ENCODE measurements around the gene OLFM1.

OLFM1 gene

GRCh38 chr9:135090081-135090480 lies 2.6 kb downstream of the OLFM1 start:
- DNase-seq (ENCODE audit: low read depth in 2 of 2): no peak

GRCh38 chr9:135090547-135090946 lies 3.1 kb downstream of the OLFM1 start:
- DNase-seq (ENCODE audit: low read depth in 2 of 2): no peak

- DNase-seq (ENCODE audit: low read depth in 2 of 2): no peak
These were observed 4.1 kb downstream of the OLFM1 start for GRCh38 chr9:135091545-135091944.

- no peak for DNase-seq (ENCODE audit: low read depth in 2 of 2)
These were observed 5.6 kb downstream of the OLFM1 start for GRCh38 chr9:135093111-135093510.

GRCh38 chr9:135093911-135094584 lies 6.6 kb downstream of the OLFM1 start:
- no peak for DNase-seq (ENCODE audit: low read depth in 2 of 2)

- no peak for DNase-seq (ENCODE audit: low read depth in 2 of 2)
These were observed 8.3 kb downstream of the OLFM1 start for GRCh38 chr9:135095470-135096407.

GRCh38 chr9:135096408-135096895 lies 9.0 kb downstream of the OLFM1 start:
- no peak for DNase-seq (ENCODE audit: low read depth in 2 of 2)

GRCh38 chr9:135098400-135099105 lies 11.1 kb downstream of the OLFM1 start:
- no peak for DNase-seq (ENCODE audit: low read depth in 2 of 2)

- DNase-seq (ENCODE audit: low read depth in 2 of 2): no peak
These were observed 12.1 kb downstream of the OLFM1 start for GRCh38 chr9:135099574-135099973.

- DNase-seq (ENCODE audit: low read depth in 2 of 2): no peak
These were observed 12.8 kb downstream of the OLFM1 start for GRCh38 chr9:135100241-135100681.

- DNase-seq (ENCODE audit: low read depth in 2 of 2): no peak
These were observed 13.4 kb downstream of the OLFM1 start for GRCh38 chr9:135100725-135101410.

GRCh38 chr9:135101486-135101885 lies 14.0 kb downstream of the OLFM1 start:
- DNase-seq (ENCODE audit: low read depth in 2 of 2): no peak

- DNase-seq (ENCODE audit: low read depth in 2 of 2): no peak
These were observed 14.5 kb downstream of the OLFM1 start for GRCh38 chr9:135101926-135102325.

- DNase-seq (ENCODE audit: low read depth in 2 of 2): no peak
These were observed 14.9 kb downstream of the OLFM1 start for GRCh38 chr9:135102331-135102730.

- no peak for DNase-seq (ENCODE audit: low read depth in 2 of 2)
These were observed 15.6 kb downstream of the OLFM1 start for GRCh38 chr9:135103001-135103446.

GRCh38 chr9:135103931-135104639 lies 16.6 kb downstream of the OLFM1 start:
- DNase-seq (ENCODE audit: low read depth in 2 of 2): no peak

GRCh38 chr9:135104761-135105160 lies 17.3 kb downstream of the OLFM1 start:
- no peak for DNase-seq (ENCODE audit: low read depth in 2 of 2)

GRCh38 chr9:135105211-135105745 lies 17.8 kb downstream of the OLFM1 start:
- DNase-seq (ENCODE audit: low read depth in 2 of 2): no peak

GRCh38 chr9:135105938-135106491 lies 18.5 kb downstream of the OLFM1 start:
- no peak for DNase-seq (ENCODE audit: low read depth in 2 of 2)

All from stimulated activated CD4-positive, alpha-beta T cell treated with anti-CD3 and anti-CD28 coated beads, Interleukin-4, amount 100 ng/mL, for 48 hours (primary cell).